Choroid plexus epithelial cell (primary cell): ENCODE results near the gene RBM20.

Source experiments
- DNase-seq: peaks from one replicate; pipeline ENCODE4 v3.0.0-alpha.2; 2010; ENCODE audit warnings: low read depth
- H3K4me3 ChIP-seq: 2 replicates; pipeline ENCODE4 v1.5.1; 2011; ENCODE audit warnings: low read depth, mild to moderate bottlenecking, control low read depth, low read length, moderate library complexity
- CTCF ChIP-seq: conservative IDR thresholded peaks from 2 replicates; pipeline ENCODE4 v1.5.1; 2011; ENCODE audit warnings: low read depth, mild to moderate bottlenecking, control low read depth, inconsistent platforms, low read length, moderate library complexity

RBM20 gene

GRCh38 chr10:110753462-110753861 lies 109.3 kb downstream of the RBM20 start:
- no peak for DNase-seq
- no peak for TF ChIP-seq CTCF
- H3K4me3 ChIP-seq = no peak overlapping the region

GRCh38 chr10:110754375-110755105 lies 110.4 kb downstream of the RBM20 start:
- no peak for TF ChIP-seq CTCF
- H3K4me3 ChIP-seq = no peak overlapping the region
- no peak for DNase-seq

GRCh38 chr10:110755781-110756180 lies 111.6 kb downstream of the RBM20 start:
- no peak for TF ChIP-seq CTCF
- no peak overlapping the region for H3K4me3 ChIP-seq
- DNase-seq = no peak

GRCh38 chr10:110756876-110757275 lies 112.7 kb downstream of the RBM20 start:
- no peak for DNase-seq
- TF ChIP-seq CTCF = no peak
- H3K4me3 ChIP-seq = no peak overlapping the region

- no peak overlapping the region for H3K4me3 ChIP-seq
- TF ChIP-seq CTCF = no peak
- DNase-seq = no peak
Observed at GRCh38 chr10:110757586-110757985, 113.5 kb downstream of the RBM20 start.

GRCh38 chr10:110758128-110758765 lies 114.1 kb downstream of the RBM20 start:
- DNase-seq = no peak
- no peak overlapping the region for H3K4me3 ChIP-seq
- TF ChIP-seq CTCF = no peak

GRCh38 chr10:110758898-110759297 lies 114.8 kb downstream of the RBM20 start:
- no peak overlapping the region for H3K4me3 ChIP-seq
- TF ChIP-seq CTCF = no peak
- DNase-seq = peak; percentile 59
